ENCODE results near the gene DNAI4. TPM values are rescaled to one million over a fixed set of nuclear protein-coding genes. Genes with fewer than 3 reads are reported as not detected.

The DNAI4 gene
- polyA plus RNA-seq, 1 of the 3 experiments (the other 2 are of a cell fraction), result 1.3 TPM

- 0 out of 2 replicates have a peak, but pooled peaks have one; percentile 17 for TF ChIP-seq USF1 (IDR thresholded peaks at IDR 0.05; ENCODE audit: borderline replicate concordance, low read depth)
- TF ChIP-seq CHD2 (IDR thresholded peaks at IDR 0.05; ENCODE audit: low read length, partially characterized antibody), result peak; percentile 52
- peak; percentile 3 to 24; a peak in 1 of 4 replicates for TF ChIP-seq EP300 (IDR thresholded peaks at IDR 0.05; ENCODE audit: borderline replicate concordance in 1 of 2, low read depth in 1 of 2, low read length in 1 of 2)
- no peak for TF ChIP-seq RFX5 (IDR thresholded peaks at IDR 0.05; ENCODE audit: low read length)
- TF ChIP-seq USF2 (IDR thresholded peaks at IDR 0.05; ENCODE audit: borderline replicate concordance, low read depth, low read length), result no peak
- no peak for TF ChIP-seq GATA2 (CRISPR knock-in tag; IDR thresholded peaks at IDR 0.05)
- peak; percentile 70; the same call in 1 of the 2 replicates for TF ChIP-seq SIN3A (IDR thresholded peaks at IDR 0.05; ENCODE audit: borderline replicate concordance, low read depth, low read length)
- TF ChIP-seq SMC3 (IDR thresholded peaks at IDR 0.05; ENCODE audit: low read depth, low read length), result no peak
- peak; percentile 66; the same call in 1 of the 2 replicates for TF ChIP-seq MXI1 (IDR thresholded peaks at IDR 0.05; ENCODE audit: low read depth, low read length)
- TF ChIP-seq JUND (IDR thresholded peaks at IDR 0.05), result no peak
- peak; percentile 40 for TF ChIP-seq RAD21 (IDR thresholded peaks at IDR 0.05; ENCODE audit: low read length)
- TF ChIP-seq FOXM1 (IDR thresholded peaks at IDR 0.05; ENCODE audit: low read depth), result peak; percentile 54; the same call in 1 of the 2 replicates
- no peak for TF ChIP-seq RCOR1 (IDR thresholded peaks at IDR 0.05; ENCODE audit: low read length)
Observed at GRCh38 chr1:66924756-66925557, at the start of gene DNAI4, which contains the start of gene MIER1 (continued).

GRCh38 chr1:66968574-66968973 is 43.9 kb upstream of the DNAI4 start:
- POLR2A ChIA-PET, result no interaction called here
- Histone ChIP-seq H3K9me2 (no peaks in the 10 kb centered on the region), H4K20me1 (ENCODE audit: insufficient read depth) (no peaks in the 10 kb centered on the region), H3K4me1 (ENCODE audit: control insufficient read depth in 1 of 2, insufficient read depth in 2 of 2, low read depth in 1 of 2, low read length in 1 of 2) (no peaks in the 10 kb centered on the region; a peak in 1 of 4 replicates), H3K4me2 (no peak overlapping the region), H3K9ac (no peak overlapping the region), H3K79me2 (ENCODE audit: insufficient read depth) (peaks cover 11% of the 10 kb centered on the region), H3K4me3 (ENCODE audit: low read depth in 2 of 2, low read length in 1 of 2) (no peak overlapping the region), H3K36me3 (replicated peaks in 1 of 2; ENCODE audit: control insufficient read depth in 1 of 2, insufficient read depth in 2 of 2, low read length in 1 of 2) (peaks cover 70 to 85% of the 10 kb centered on the region in 2 experiments), H3F3A (replicated peaks; ENCODE audit: insufficient read depth) (no peaks in the 10 kb centered on the region), H3K9me3 (no peaks in the 10 kb centered on the region; the same call in 1 of the 2 replicates), H3K27ac (ENCODE audit: low read depth in 2 of 2, low read length in 1 of 2) (no peak overlapping the region), H3K27me3 (ENCODE audit: insufficient read depth) (no peaks in the 10 kb centered on the region), H2AFZ (ENCODE audit: low read depth) (no peak overlapping the region)
- no peak for DNase-seq
- CTCF ChIA-PET, result no interaction called here
- 76% methylated on average over 3 of the region's 3 CpGs for WGBS (ENCODE audit: low lambda C conversion rate)
- TF ChIP-seq CTCF (IDR thresholded peaks at IDR 0.05) (no peak), USF2 (IDR thresholded peaks at IDR 0.05; ENCODE audit: borderline replicate concordance, low read depth, low read length) (no peak), FOXJ3 (CRISPR knock-in tag; IDR thresholded peaks at IDR 0.05) (no peak), YY1 (IDR thresholded peaks at IDR 0.05; ENCODE audit: low read depth) (no peak), IRF3 (IDR thresholded peaks at IDR 0.05; ENCODE audit: low read depth, low read length) (no peak), ZBTB33 (IDR thresholded peaks at IDR 0.05; ENCODE audit: borderline replicate concordance, low read depth) (no peak), PBX3 (IDR thresholded peaks at IDR 0.05) (no peak), TAF1 (IDR thresholded peaks at IDR 0.05; ENCODE audit: borderline replicate concordance, low read depth, low read length) (no peak), JUND (IDR thresholded peaks at IDR 0.05) (no peak), MEF2A (IDR thresholded peaks at IDR 0.05; ENCODE audit: borderline replicate concordance, low read depth) (no peak), TEAD4 (IDR thresholded peaks at IDR 0.05; ENCODE audit: borderline replicate concordance, insufficient read depth) (no peak)
